HT1080 (cell line): ENCODE results near the gene CYP2U1. TPM values are rescaled to one million over a fixed set of nuclear protein-coding genes. Genes with fewer than 3 reads are reported as not detected.
A peak's percentile ranks its signal among the peaks of the same experiment; 100 is the strongest.
"Not testable (repeated sequence)": the region's sequence is repeated elsewhere in the genome, so short reads cannot be mapped to it uniquely, and the experiment has no call there.

Source experiments
- DNase-seq: peaks from one replicate; pipeline ENCODE4 v3.0.0-alpha.2; 2015; ENCODE audit warnings: low read depth
- total RNA-seq: library from RNA; depleted of rRNA; stranded (reverse); fragments of >200 nt; shearing (Covaris generic); gene quantifications from 2 replicates; pipeline ENCODE4 v1.2.3, GENCODE V29; 2014

Gene CYP2U1
- total RNA-seq, 1 experiment from 2014 or later = 6.4 TPM

DNA sequence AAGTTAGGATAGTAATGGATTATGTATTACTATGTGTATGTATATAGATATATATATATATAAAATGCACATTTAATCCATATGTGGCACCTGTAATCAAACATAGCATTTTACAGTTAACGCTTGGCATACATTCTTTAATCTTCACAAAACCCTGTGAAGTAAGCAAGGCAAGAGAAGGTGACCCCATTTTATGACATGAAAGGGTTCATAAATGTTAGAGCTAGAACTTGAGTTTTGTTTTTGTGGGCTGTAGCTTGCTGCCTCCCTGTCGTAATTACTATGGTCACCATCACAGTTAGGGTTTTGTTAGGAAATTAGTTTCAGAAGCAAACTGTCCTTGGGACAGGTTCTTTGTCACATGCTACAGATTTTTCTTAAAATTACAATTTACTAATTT lies 13.8 kb upstream of the CYP2U1 start:
- no peak for DNase-seq

GRCh38 chr4:107922486-107923473 lies 8.6 kb upstream of the CYP2U1 start:
- DNase-seq = no peak

- DNase-seq = not testable (repeated sequence)
Measured at GRCh38 chr4:107925713-107926112, 5.6 kb upstream of the CYP2U1 start.

DNA sequence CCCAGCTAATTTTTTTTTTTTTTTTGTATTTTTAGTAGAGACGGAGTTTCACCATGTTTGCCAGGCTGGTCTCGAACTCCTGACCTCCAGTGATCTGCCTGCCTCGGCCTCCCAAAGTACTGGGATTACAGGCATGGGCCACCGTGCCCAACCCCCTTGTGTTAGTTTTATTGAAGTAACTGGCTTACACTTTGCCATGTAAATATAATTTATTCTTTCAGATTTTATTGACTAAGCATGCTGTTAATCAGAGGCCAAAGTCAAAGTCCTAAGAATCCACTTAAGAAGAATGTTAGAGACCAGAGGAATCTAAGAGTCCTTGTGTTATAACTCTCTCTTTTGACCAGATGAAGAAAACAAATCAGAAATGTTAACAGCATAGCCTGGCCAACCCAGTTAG lies 4.5 kb upstream of the CYP2U1 start:
- DNase-seq = not testable (repeated sequence)

GRCh38 chr4:107931775-107932321 lies 499 bp downstream of the CYP2U1 start:
- no peak for DNase-seq

GRCh38 chr4:107935246-107935645 lies 3.9 kb downstream of the CYP2U1 start:
- DNase-seq = no peak

- DNase-seq = no peak
Measured at GRCh38 chr4:107937040-107937439, 5.7 kb downstream of the CYP2U1 start.

GRCh38 chr4:107939307-107939706 lies 8.0 kb downstream of the CYP2U1 start:
- no peak for DNase-seq

- DNase-seq = no peak
Measured at GRCh38 chr4:107945809-107946208, 14.5 kb downstream of the CYP2U1 start.

DNA sequence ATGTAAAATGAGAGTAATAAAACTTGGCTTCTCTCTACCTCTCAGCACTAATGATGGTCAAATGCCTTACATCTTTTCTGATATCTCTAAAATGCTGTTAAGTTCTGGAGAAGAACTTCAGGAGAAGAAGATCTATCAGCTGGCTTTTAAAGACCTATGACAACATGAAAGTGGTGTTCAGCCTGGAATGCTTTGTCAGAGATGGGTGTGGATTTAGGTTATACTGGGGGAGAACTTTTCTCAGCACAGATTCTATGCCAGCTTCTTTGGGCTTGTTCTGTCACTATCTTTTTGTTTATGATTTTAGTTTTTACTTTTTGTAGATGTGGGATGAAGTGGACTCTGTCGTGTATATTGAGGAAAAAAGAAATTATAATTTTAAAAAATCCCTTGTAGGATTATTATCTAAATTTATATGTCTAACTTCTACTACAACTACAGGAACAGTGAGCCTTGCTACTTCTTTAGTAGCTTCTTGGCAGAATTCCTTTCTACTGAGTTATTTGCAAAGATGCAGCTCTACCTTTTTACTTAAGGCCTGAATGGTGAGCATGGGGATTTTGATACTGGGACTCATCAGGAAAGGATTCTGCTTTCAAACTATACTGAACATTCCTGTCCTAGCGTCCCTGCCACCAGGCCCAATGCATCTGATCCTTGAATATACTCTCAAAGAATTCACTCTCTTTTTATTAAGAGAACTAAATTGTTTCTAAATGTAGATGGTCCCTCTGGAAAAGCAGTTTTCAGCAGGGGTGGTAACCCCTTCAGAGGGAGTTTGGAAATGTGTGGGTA lies 19.6 kb downstream of the CYP2U1 start:
- no peak for DNase-seq

- peak; percentile 36 for DNase-seq
Measured at GRCh38 chr4:107951551-107951950, 20.2 kb downstream of the CYP2U1 start.

DNA sequence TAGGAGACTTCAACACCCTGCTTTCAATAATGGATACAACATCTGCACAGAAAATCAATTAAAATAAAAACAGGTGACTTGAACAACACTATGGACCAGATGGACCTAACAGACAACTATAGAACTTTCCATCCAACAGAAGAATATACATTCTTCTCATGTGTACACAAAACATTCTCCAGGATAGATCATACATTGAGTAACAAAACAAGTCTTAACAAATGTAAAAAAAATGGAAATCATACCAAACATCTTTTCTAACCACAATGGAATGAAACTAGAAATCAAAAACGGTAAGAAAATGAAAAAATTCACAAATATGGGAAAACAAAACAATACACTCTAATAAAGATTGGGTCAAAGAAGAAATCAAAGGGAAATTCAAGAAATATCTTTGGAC lies 24.7 kb downstream of the CYP2U1 start:
- no peak for DNase-seq

DNA sequence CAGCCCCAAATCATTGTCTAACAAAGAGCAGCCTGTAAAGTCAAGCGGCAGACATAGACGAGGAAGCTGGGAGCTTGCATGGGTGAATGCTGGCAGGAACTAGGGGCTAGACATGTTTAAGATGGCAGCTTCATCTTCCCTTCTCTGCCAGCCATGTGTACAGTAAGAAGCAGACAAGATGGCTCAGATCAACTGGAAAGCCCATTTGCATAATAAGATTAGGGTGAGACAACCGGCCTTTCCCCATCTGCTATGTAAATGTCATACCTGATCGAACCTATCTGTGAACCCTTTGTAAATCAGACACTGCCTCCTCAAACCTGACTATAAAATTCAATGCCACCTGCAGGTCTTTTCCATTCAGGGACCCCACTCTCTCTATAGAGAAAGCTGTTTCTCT lies 35.6 kb downstream of the CYP2U1 start:
- DNase-seq = no peak

DNA sequence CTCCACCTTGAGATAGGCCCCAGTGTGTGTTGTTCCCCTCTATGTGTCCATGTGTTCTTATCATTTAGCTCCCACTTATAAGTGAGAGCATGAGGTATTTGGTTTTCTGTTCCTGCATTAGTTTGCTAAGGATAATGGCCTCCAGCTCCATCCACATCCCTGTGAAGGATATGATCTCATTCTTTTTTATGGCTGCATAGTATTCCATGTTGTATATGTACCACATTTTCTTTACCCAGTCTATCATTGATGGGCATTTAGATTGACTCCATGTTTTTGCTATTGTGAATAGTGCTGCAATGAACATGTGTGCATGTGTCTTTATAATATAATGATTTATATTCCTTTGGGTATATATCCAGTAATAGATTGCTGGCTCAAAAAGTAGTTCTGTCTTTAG lies 36.2 kb downstream of the CYP2U1 start:
- DNase-seq = not testable (repeated sequence)

GRCh38 chr4:107967921-107968320 lies 36.6 kb downstream of the CYP2U1 start:
- not testable (repeated sequence) for DNase-seq

DNA sequence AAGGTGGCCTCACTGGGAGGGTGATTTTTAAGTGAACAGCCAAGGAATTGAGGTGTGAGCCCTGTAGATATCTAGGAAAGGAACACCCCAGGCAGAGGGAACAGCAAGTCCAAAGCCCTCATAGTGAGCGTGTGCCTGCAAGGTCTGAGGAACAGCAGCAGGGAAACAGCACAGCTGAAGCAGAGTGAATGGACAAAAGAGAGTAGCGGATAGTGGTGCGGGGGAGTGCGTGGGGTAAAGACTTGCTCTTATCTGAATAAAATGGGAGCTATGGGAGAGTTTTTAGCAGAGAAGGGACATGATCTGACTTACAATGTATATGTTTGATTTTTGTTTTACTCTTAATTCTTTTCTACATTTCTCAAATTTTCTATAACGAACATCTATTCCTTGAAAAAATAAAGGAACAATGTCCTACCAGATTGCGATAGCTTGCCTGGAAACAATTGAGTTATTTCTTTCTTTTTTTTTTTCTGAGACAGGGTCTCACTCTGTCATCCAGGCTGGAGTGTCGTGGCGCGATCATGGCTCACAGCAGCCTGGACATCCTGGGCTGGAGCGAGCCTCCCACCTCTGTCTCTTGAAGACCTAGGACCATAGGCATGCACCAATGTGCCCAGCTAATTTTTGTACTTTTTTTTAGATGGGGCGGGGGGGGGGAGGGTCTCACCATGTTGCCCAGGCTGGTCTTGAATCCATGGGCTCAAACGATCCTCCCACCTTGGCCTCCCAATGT lies 38.9 kb downstream of the CYP2U1 start:
- no peak for DNase-seq

DNA sequence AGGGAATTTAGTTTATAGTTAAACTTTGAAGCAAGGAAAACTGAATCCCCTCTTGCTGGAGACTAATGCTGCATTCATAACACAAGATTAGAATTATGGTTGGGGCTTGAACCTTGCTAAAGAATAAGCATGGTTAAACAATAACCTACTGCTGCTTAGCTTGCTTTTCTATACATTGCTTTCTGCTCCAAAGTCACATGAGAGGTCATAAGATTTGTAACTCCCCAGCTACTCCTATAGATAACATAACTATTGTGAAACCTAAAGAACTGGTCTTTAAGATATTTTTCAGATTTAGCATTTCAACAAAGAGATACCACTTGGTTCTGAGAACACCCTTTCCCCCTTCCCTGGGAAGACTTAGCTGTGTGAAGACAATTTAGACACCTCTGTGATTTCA lies 41.3 kb downstream of the CYP2U1 start:
- DNase-seq = no peak

DNA sequence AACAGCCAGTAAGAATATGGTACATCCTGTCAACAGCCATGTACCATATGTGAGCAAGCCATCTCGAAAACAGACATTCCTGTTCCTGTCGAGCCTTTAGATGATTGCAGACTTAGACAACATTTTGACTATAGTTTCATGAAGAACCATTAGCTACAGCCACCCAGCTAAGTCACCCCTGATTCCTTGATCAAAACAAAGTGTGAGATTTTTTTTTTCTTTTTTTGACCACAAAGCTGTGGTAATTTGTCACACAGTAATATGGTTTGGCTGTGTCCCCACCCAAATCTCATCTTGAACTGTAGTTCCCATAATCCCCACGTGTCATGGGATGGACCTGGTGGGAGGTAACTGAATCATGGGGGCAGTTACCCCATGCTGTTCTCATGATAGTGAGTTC lies 43.2 kb downstream of the CYP2U1 start:
- DNase-seq = no peak

- DNase-seq = no peak
Measured at GRCh38 chr4:107977482-107977881, 46.1 kb downstream of the CYP2U1 start.

- DNase-seq = no peak
Measured at GRCh38 chr4:107977966-107978705, 46.8 kb downstream of the CYP2U1 start.
